PC-9 (cell line): ENCODE results near the gene KRT32.

Experiments used
- CTCF ChIP-seq: fragments of 200-600 bp; sonication (generic); conservative IDR thresholded peaks from 2 replicates; pipeline ENCODE4 v1.6.1; 2017; ENCODE audit warnings: mixed run types, antibody characterized with exemption, mild to moderate bottlenecking, moderate library complexity
- EZH2 ChIP-seq: fragments of 200-600 bp; sonication (generic); IDR thresholded peaks from 2 replicates; pipeline ENCODE4 v1.8.0; 2017; ENCODE audit warnings: antibody characterized with exemption, low read depth

DNA sequence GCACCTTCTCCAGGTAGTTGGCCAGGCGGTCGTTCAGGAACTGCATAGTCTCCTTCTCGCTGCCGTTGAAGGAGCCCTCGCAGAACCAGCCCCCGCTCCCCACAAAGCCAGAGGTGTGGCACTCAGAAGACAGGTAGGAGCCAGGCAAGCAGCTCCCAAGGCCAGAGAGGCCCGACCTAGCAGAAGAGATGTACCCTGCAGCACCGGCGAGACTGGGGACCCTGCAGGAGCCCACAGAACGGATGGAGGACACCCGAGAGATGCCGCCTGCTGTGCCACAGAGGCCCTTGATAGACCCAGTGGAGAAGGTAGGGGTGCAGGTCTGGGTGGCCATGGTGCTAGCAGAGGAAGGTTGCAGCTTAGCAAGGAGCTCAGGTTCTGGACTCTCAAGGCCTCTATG is 22.3 kb upstream of the KRT32 start, which contains the start of gene KRT36:
- TF ChIP-seq CTCF, result no peak
- TF ChIP-seq EZH2, result no peak
